Brain microvascular endothelial cell (primary cell): ENCODE results near the gene SGPL1.
A peak's percentile ranks its signal among the peaks of the same experiment; 100 is the strongest.

Source experiments
- DNase-seq: peaks from one replicate; pipeline ENCODE4 v3.0.0-alpha.2; 2020
- H3K27ac ChIP-seq: fragments of 250-450 bp; sonication (Bioruptor Pico); 2 replicates; pipeline ENCODE4 v1.5.1; 2020; ENCODE audit warnings: mild to moderate bottlenecking, moderate library complexity
- H3K27me3 ChIP-seq: fragments of 250-450 bp; sonication (Bioruptor Pico); replicated peaks from 2 replicates; pipeline ENCODE4 v1.5.1; 2020; ENCODE audit warnings: mild to moderate bottlenecking
- H3K36me3 ChIP-seq: fragments of 250-450 bp; sonication (Bioruptor Pico); replicated peaks from 2 replicates; pipeline ENCODE4 v1.5.1; 2020; ENCODE audit warnings: mild to moderate bottlenecking
- H3K4me3 ChIP-seq: 2 replicates; pipeline ENCODE4 v1.5.1; 2011; ENCODE audit warnings: low read depth, mild to moderate bottlenecking, control low read depth, low read length, moderate library complexity
- in situ Hi-C: cut with HindIII; loops from 2 replicates; pipeline ENCODE4 v1.10.0; 2017; ENCODE audit warnings: low sequenced_read_pairs, low pct_ligation_motif_present
- TF ChIP-seq, protein P1 (sequence below): IDR thresholded peaks from 2 replicates; pipeline ENCODE4 v1.5.1; 2011; ENCODE audit warnings: low read depth, mild to moderate bottlenecking, moderate library complexity, low read length, control low read depth, inconsistent platforms; ENCODE audit errors: missing control alignments

SGPL1 gene

DNA sequence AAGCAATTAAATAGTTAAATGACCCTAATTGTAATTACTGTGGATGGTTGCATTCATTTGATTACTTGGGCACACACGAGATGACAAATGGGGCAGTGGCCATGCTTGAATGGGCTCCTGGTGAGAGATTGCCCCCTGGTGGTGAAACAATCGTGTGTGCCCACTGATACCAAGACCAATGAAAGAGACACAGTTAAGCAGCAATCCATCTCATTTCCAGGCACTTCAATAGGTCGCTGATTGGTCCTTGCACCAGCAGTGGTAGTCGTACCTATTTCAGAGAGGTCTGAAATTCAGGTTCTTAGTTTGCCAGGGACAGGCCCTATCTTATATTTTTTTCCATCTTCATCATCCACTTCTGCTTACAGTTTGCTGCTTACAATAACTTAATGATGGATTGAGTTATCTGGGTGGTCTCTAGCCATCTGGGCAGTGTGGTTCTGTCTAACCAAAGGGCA lies 64.4 kb downstream of the SGPL1 start:
- in situ Hi-C loops: no loop called here
- TF ChIP-seq, protein P1, sequence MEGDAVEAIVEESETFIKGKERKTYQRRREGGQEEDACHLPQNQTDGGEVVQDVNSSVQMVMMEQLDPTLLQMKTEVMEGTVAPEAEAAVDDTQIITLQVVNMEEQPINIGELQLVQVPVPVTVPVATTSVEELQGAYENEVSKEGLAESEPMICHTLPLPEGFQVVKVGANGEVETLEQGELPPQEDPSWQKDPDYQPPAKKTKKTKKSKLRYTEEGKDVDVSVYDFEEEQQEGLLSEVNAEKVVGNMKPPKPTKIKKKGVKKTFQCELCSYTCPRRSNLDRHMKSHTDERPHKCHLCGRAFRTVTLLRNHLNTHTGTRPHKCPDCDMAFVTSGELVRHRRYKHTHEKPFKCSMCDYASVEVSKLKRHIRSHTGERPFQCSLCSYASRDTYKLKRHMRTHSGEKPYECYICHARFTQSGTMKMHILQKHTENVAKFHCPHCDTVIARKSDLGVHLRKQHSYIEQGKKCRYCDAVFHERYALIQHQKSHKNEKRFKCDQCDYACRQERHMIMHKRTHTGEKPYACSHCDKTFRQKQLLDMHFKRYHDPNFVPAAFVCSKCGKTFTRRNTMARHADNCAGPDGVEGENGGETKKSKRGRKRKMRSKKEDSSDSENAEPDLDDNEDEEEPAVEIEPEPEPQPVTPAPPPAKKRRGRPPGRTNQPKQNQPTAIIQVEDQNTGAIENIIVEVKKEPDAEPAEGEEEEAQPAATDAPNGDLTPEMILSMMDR: peak; percentile 92
- H3K27ac ChIP-seq: no peak overlapping the region
- H3K4me3 ChIP-seq: no peak overlapping the region
- no peaks in the 10 kb centered on the region for H3K27me3 ChIP-seq
- peaks cover 21% of the 10 kb centered on the region for H3K36me3 ChIP-seq
- DNase-seq: peak; percentile 73

DNA sequence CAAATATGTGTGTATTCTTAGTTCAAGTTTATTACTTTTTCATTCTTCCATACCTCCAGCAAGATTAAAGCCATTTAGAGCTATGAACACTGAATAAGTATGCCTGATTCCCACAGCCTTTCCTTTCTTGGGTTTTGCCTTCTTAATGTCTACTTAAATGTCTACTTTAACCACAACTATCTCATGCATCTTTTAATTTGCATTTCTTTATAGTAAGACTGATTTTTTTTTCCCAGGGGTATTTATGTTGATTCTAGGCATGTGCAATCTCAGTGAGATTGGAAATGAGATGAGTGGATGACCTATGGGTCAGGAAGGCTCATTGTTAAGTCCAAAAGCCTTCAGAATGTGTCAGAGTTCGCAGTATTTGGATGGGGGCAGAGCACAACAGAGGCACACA lies 69.0 kb downstream of the SGPL1 start:
- TF ChIP-seq, protein P1: no peak
- no peaks in the 10 kb centered on the region for H3K36me3 ChIP-seq
- H3K27ac ChIP-seq: no peak overlapping the region
- DNase-seq: no peak
- no peak overlapping the region for H3K4me3 ChIP-seq
- in situ Hi-C loops: no loop called here
- H3K27me3 ChIP-seq: no peaks in the 10 kb centered on the region

DNA sequence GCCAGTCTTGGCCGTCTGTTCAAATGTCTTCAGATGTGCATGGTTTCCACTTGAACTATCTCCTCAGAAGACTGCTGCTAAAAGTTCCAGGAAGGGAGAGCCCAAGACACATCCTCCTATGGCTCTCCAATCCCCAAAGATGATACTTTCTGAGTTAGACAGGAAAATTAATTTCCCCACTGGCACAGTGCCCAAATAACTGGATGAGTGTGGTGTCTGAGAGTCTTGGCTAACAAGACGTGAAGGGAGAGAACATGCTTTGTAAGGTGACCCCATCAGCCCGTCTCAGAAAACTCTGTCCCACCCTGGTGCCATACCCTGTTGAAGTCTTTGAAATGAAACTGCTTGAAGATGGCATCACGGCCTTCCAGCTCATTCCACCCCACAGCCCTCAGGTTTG lies 69.7 kb downstream of the SGPL1 start:
- in situ Hi-C loops: no loop called here
- no peak overlapping the region for H3K27ac ChIP-seq
- TF ChIP-seq, protein P1: no peak
- no peak for DNase-seq
- no peak overlapping the region for H3K4me3 ChIP-seq
- H3K36me3 ChIP-seq: no peaks in the 10 kb centered on the region
- H3K27me3 ChIP-seq: no peaks in the 10 kb centered on the region

DNA sequence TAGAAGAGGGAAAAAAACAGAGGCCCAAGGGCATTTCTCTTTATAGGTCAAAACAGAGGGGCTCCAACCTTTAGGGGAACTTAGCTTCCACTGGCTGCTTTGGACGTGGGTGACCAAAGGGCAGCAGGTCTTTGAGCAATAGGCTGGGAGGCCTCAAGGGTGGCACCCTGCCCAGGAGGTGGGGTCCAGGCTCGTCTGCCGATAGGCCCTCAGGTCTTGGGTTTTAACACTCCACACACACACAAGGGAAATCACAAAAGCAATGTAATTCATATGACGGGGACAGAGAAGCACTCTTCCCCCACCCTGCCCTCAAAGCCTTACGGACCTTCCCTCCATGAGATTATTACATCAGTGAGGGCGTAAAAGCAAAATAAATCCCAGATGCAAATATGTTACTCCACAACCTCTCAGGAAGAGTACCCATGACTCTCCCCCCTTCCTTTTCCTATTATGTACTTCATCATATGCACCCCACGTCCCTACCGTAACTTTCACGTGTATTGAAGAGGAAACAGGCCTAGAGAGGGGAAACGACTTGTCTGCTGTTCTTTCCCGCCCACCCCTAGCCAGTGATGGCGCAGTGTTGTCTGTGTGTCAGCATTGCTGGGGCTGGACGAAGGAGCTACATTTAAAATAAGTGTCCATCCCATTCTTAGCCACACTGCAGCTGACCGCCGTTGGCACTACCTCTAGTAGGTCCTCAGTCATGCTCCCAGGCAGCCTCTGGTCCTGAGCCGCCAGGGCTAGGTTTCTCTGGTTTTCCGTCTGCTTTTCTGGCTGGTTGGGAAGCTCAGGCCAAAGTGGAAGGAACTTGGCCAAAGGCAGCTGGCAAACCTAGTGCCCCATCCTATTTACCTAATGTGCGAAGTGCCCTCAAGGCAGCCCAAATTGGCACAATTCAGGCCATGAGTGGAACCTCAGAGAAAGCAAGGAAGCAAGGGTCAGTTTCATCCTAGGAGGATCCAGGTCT lies 70.5 kb downstream of the SGPL1 start:
- Histone ChIP-seq H3K27ac (no peak overlapping the region), H3K36me3 (no peaks in the 10 kb centered on the region), H3K4me3 (no peak overlapping the region), H3K27me3 (no peaks in the 10 kb centered on the region)
- DNase-seq: no peak
- TF ChIP-seq, protein P1: no peak
- in situ Hi-C loops: no loop called here

DNA sequence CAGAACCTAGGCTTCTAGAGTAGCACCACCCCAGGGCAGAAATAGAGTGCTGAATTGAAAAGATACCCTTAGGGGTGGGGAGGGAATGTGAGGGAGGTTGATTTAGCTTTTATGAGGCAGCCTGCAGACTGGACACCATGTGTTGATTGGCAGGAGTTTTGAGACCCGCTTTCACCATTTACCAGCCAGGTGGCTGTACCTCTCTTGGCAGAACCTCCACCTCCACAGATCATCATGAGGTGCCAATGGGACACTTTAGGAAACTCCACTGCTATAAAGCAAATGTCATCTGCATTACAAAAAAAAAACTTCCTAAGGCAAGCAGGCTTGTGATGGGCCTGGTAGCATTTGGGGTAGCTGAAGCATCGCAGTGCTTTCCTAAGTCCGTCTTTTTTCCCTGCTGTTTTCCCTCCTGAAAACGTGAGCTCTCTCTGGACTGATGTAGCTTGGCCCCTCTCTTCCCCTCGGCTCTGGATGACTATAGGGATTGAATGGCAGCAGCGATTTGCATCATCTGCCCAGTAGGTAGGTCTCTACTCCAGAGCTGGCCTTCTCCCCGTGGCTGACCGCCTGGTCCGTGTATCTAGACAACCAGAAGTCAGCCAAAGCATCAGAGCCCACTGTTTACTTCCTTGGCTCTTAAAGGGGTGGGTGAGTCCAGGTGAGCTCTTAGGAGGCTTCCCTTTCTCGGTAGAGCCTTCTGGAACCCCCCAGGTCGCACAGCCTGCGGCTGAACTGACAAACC lies 71.3 kb downstream of the SGPL1 start:
- DNase-seq: no peak
- H3K27ac ChIP-seq: no peak overlapping the region
- in situ Hi-C loops: no loop called here

More for the DNA sequence above, 71.3 kb downstream of the SGPL1 start:
- TF ChIP-seq, protein P1: no peak
- no peaks in the 10 kb centered on the region for H3K36me3 ChIP-seq
- peak overlapping the region; percentile 70 for H3K4me3 ChIP-seq
- no peaks in the 10 kb centered on the region for H3K27me3 ChIP-seq
